ENCODE results near the gene ANKRD18A. TPM values are rescaled to one million over a fixed set of nuclear protein-coding genes. Genes with fewer than 3 reads are reported as not detected.
"Not testable (repeated sequence)": the region's sequence is repeated elsewhere in the genome, so short reads cannot be mapped to it uniquely, and the experiment has no call there.

The ANKRD18A gene
- polyA plus RNA-seq, 1 donor from 2014 or later, result 0.45 TPM

DNA sequence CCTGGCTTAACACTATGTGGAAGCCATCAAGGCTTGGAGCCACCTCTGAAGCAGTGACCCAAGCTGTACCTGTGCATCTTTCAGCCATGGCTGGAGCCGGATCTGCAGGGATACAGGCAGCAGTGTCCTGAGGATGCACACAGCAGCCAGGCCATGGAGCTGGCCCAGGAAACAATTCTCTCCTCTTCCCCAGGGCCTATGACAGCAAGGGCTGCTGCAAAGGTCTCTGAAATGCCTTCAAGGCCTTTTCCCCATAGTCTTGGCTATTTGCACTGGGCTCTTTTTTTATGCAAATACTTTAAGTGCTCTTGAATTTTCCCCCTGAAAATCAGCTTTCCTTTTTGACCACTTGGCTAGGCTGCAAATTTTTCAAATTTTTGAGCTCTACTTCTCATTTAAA, 56.5 kb downstream of the ANKRD18A start:
- H3K9ac ChIP-seq (ENCODE audit: low read length); H4K20me1 ChIP-seq (ENCODE audit: insufficient read depth); H3K27ac ChIP-seq (ENCODE audit: low read length); H3K4me2 ChIP-seq (ENCODE audit: low read length); H3K9me2 ChIP-seq (ENCODE audit: insufficient read depth, low read length); H3K36me3 ChIP-seq (ENCODE audit: insufficient read depth, low read length); H3K27me3 ChIP-seq (ENCODE audit: insufficient read depth, low read depth, low read length); H3K9me3 ChIP-seq (ENCODE audit: low read length); H3K4me3 ChIP-seq (ENCODE audit: low read length); H2AFZ ChIP-seq (ENCODE audit: low read depth, low read length); H3K79me2 ChIP-seq (replicated peaks; ENCODE audit: insufficient read depth, low read length); H3F3A ChIP-seq (ENCODE audit: insufficient read depth, low read length, poor library complexity, severe bottlenecking): not testable (repeated sequence)

DNA sequence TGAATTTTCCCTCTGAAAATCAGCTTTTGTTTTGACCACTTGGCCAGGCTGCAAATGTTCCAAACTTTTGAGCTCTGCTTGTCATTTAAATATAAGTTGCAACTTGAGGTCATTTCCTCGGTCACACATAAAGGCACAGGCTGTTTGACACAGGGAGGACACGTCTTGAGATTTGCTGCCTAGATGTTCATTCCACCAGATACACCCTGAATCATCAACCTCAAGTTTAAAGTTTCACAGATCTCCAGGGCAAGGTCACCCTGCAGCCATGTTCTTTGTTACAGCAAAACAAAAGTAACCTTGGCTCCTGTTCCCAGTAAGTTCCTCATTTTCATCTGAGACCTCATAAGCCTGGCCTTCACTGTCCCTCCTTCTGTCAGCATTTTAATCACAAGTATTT, 59.3 kb downstream of the ANKRD18A start:
- not testable (repeated sequence) for H3K36me3 ChIP-seq (ENCODE audit: insufficient read depth, low read length); H3K4me2 ChIP-seq (ENCODE audit: low read length); H3K79me2 ChIP-seq (replicated peaks; ENCODE audit: insufficient read depth, low read length); H3K9ac ChIP-seq (ENCODE audit: low read length); H3K9me2 ChIP-seq (ENCODE audit: insufficient read depth, low read length); H3K9me3 ChIP-seq (ENCODE audit: low read length); H3K4me3 ChIP-seq (ENCODE audit: low read length); H3K27ac ChIP-seq (ENCODE audit: low read length); H3K27me3 ChIP-seq (ENCODE audit: insufficient read depth, low read depth, low read length); H3F3A ChIP-seq (ENCODE audit: insufficient read depth, low read length, poor library complexity, severe bottlenecking); H2AFZ ChIP-seq (ENCODE audit: low read depth, low read length); H4K20me1 ChIP-seq (ENCODE audit: insufficient read depth)

DNA sequence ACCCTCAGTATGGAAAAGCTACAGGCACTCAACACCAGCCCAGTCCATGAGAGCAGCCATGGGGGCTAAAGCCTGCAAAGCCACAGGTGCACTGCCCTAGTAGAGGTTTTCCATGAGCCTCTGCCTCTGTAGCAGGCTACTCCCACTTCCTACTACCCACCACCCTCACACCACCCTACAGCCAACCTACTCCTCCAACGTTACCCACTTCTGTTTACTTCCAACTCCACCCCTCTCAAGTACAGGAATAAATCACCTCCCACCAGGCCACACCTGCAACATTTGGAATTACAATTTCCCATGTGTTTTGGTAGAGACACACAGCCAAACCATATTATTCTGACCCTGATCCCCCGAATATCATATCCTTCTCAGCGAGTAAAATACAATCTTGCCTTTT, 61.2 kb downstream of the ANKRD18A start:
- not testable (repeated sequence) for H3K9ac ChIP-seq (ENCODE audit: low read length); H4K20me1 ChIP-seq (ENCODE audit: insufficient read depth); H3K9me2 ChIP-seq (ENCODE audit: insufficient read depth, low read length); H3K36me3 ChIP-seq (ENCODE audit: insufficient read depth, low read length); H3K27me3 ChIP-seq (ENCODE audit: insufficient read depth, low read depth, low read length); H3K79me2 ChIP-seq (replicated peaks; ENCODE audit: insufficient read depth, low read length); H3K27ac ChIP-seq (ENCODE audit: low read length); H3K4me3 ChIP-seq (ENCODE audit: low read length); H3K9me3 ChIP-seq (ENCODE audit: low read length); H3K4me2 ChIP-seq (ENCODE audit: low read length); H2AFZ ChIP-seq (ENCODE audit: low read depth, low read length); H3F3A ChIP-seq (ENCODE audit: insufficient read depth, low read length, poor library complexity, severe bottlenecking)

DNA sequence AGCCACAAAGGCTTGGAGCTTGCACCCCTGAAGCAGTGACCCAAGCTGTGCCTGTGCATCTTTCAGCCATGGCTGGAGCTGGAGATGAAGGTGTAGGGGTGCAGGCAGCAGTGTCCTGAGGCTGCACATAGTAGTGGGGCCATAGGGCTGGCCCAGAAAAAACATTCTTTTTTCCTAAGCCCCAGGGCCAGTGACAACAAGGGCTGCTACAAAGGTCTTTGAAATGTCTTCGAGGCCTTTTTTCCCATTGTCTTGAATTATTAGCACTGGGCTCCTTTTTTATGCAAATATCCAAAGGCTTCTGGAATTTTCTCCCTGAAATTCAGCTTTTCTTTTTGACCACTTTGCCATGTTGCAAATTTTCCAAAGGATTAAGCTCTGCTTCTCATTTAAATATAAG, 62.6 kb downstream of the ANKRD18A start:
- not testable (repeated sequence) for H3K9me2 ChIP-seq (ENCODE audit: insufficient read depth, low read length); H4K20me1 ChIP-seq (ENCODE audit: insufficient read depth); H3K4me2 ChIP-seq (ENCODE audit: low read length); H2AFZ ChIP-seq (ENCODE audit: low read depth, low read length); H3K9me3 ChIP-seq (ENCODE audit: low read length); H3K36me3 ChIP-seq (ENCODE audit: insufficient read depth, low read length); H3K79me2 ChIP-seq (replicated peaks; ENCODE audit: insufficient read depth, low read length); H3F3A ChIP-seq (ENCODE audit: insufficient read depth, low read length, poor library complexity, severe bottlenecking); H3K27me3 ChIP-seq (ENCODE audit: insufficient read depth, low read depth, low read length); H3K9ac ChIP-seq (ENCODE audit: low read length); H3K4me3 ChIP-seq (ENCODE audit: low read length); H3K27ac ChIP-seq (ENCODE audit: low read length)

DNA sequence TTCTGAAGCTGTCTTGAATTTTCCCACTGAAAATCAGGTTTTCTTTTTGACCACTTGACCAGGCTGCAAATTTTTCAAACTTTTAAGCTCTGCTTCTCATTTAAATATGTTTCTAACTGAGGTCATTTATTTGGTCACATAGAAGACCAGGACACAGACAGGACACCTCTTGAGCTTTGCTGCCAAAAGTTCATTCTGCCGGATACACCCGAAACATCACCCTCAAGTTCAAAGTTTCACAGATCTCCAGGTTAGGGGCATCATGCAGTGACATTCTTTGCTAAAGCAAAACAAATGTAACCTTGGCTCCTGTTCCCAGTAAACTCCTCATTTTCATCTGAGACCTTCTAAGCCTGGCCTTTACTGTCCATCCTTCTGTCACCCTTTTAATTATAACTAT, 65.4 kb downstream of the ANKRD18A start:
- H3F3A ChIP-seq (ENCODE audit: insufficient read depth, low read length, poor library complexity, severe bottlenecking); H3K9me2 ChIP-seq (ENCODE audit: insufficient read depth, low read length); H3K4me2 ChIP-seq (ENCODE audit: low read length); H2AFZ ChIP-seq (ENCODE audit: low read depth, low read length); H4K20me1 ChIP-seq (ENCODE audit: insufficient read depth); H3K9ac ChIP-seq (ENCODE audit: low read length); H3K9me3 ChIP-seq (ENCODE audit: low read length); H3K79me2 ChIP-seq (replicated peaks; ENCODE audit: insufficient read depth, low read length); H3K36me3 ChIP-seq (ENCODE audit: insufficient read depth, low read length); H3K4me3 ChIP-seq (ENCODE audit: low read length); H3K27me3 ChIP-seq (ENCODE audit: insufficient read depth, low read depth, low read length); H3K27ac ChIP-seq (ENCODE audit: low read length): not testable (repeated sequence)

DNA sequence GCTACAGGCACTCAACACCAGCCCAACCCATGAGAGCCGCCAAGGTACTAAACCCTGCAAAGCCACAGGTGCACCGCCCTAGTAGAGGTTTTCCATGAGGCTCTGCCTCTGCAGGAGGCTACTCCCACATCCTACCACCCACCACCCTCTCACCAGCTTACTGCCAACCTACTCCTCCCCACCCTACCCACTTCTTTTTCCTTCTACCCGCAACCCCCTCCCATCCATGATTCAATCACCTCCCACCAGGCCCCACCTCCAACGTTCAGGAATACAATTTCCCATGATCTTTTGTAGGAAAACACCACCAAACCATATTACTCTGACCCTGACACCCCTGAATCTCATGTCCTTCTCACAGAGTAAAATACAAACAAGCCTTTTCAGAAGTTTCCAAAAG, 67.4 kb downstream of the ANKRD18A start:
- not testable (repeated sequence) for H3K27me3 ChIP-seq (ENCODE audit: insufficient read depth, low read depth, low read length); H3K9me2 ChIP-seq (ENCODE audit: insufficient read depth, low read length); H3K27ac ChIP-seq (ENCODE audit: low read length); H3F3A ChIP-seq (ENCODE audit: insufficient read depth, low read length, poor library complexity, severe bottlenecking); H3K4me3 ChIP-seq (ENCODE audit: low read length); H4K20me1 ChIP-seq (ENCODE audit: insufficient read depth); H3K4me2 ChIP-seq (ENCODE audit: low read length); H3K79me2 ChIP-seq (replicated peaks; ENCODE audit: insufficient read depth, low read length); H2AFZ ChIP-seq (ENCODE audit: low read depth, low read length); H3K36me3 ChIP-seq (ENCODE audit: insufficient read depth, low read length); H3K9me3 ChIP-seq (ENCODE audit: low read length); H3K9ac ChIP-seq (ENCODE audit: low read length)

DNA sequence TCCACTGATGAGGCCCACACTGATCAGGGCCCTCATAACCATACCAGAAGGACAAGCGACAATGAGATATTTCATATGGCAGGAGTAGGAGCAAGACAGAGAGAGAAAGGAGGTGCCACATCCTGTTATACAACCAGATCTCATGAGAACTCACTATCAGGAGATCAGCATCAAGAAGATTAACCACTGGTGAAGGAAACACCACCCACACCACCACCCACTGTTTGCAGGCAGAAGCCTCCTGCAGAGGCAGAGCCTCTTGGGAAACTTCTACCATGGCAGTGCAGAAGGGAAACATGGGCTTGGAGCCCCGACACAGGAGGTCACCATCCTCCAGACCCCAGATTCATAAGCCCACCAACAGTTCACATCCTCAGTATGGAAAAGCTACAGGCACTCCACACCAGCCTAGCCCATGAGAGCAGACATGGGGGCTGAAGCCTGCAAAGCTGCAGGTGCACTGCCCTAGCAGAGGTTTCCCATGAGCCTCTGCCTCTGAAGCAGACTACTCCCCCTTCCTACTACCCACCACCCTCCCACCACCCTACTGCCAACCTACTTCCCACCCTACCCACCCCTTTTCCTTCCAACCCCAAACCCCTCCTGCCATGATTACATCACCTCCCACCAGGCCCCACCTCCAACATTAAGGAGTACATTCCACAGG, 73.8 kb downstream of the ANKRD18A start:
- H3K36me3 ChIP-seq (ENCODE audit: insufficient read depth, low read length); H3K27me3 ChIP-seq (ENCODE audit: insufficient read depth, low read depth, low read length); H3K9me3 ChIP-seq (ENCODE audit: low read length); H3K9ac ChIP-seq (ENCODE audit: low read length); H3K4me3 ChIP-seq (ENCODE audit: low read length); H4K20me1 ChIP-seq (ENCODE audit: insufficient read depth); H3K4me2 ChIP-seq (ENCODE audit: low read length); H3K79me2 ChIP-seq (replicated peaks; ENCODE audit: insufficient read depth, low read length); H2AFZ ChIP-seq (ENCODE audit: low read depth, low read length); H3K9me2 ChIP-seq (ENCODE audit: insufficient read depth, low read length); H3F3A ChIP-seq (ENCODE audit: insufficient read depth, low read length, poor library complexity, severe bottlenecking); H3K27ac ChIP-seq (ENCODE audit: low read length): not testable (repeated sequence)

DNA sequence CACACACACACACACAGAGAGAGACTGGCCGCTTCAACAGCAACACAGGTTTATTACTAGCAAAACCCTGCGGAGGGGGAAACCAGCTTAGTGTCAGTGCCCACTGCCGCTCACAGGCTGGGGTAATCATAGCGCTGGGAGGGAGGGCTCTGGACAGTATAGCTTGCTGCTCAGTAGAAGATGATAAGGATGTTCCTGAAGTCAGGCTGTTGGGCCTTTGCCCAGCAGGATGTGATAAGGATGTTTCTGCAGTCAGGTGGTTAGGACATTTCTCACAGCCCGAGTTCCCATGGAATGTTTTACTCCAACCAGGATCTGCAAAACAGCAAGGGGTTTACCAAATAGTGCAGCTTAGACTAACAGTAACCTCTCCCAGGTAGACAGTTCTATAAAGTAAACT, 79.9 kb downstream of the ANKRD18A start:
- H3K79me2 ChIP-seq (replicated peaks; ENCODE audit: insufficient read depth, low read length); H3K9me2 ChIP-seq (ENCODE audit: insufficient read depth, low read length); H3K36me3 ChIP-seq (ENCODE audit: insufficient read depth, low read length); H3K4me3 ChIP-seq (ENCODE audit: low read length); H2AFZ ChIP-seq (ENCODE audit: low read depth, low read length); H3K9ac ChIP-seq (ENCODE audit: low read length); H3K4me2 ChIP-seq (ENCODE audit: low read length); H3K27me3 ChIP-seq (ENCODE audit: insufficient read depth, low read depth, low read length); H3F3A ChIP-seq (ENCODE audit: insufficient read depth, low read length, poor library complexity, severe bottlenecking); H4K20me1 ChIP-seq (ENCODE audit: insufficient read depth); H3K27ac ChIP-seq (ENCODE audit: low read length); H3K9me3 ChIP-seq (ENCODE audit: low read length): not testable (repeated sequence)

Data from neural cell (in vitro differentiated cells).